ENCODE measurements around the gene RP9. TPM values are rescaled to one million over a fixed set of nuclear protein-coding genes. Genes with fewer than 3 reads are reported as not detected.
"Not testable (repeated sequence)": the region's sequence is repeated elsewhere in the genome, so short reads cannot be mapped to it uniquely, and the experiment has no call there.

RP9 gene
- polyA plus RNA-seq, 2 donors = 5.7 to 5.8 TPM

- Histone ChIP-seq H3K27ac (ENCODE audit: low read depth in 2 of 2, low read length in 1 of 2) (peak overlapping the region; percentile 6 to 59), H3K9me3 (ENCODE audit: control insufficient read depth in 2 of 2, insufficient read depth in 1 of 2, low read depth in 1 of 2, low read length in 1 of 2) (no peaks in the 10 kb centered on the region), H3K4me1 (ENCODE audit: control insufficient read depth in 2 of 2, insufficient read depth in 2 of 2, low read length in 1 of 2) (peaks cover 2% of the 10 kb centered on the region in 2 donors), H3K27me3 (ENCODE audit: control insufficient read depth in 1 of 2, insufficient read depth in 2 of 2, low read length in 2 of 2) (no peaks in the 10 kb centered on the region), H3K4me3 (ENCODE audit: low read depth in 1 of 2, low read length in 2 of 2) (peak overlapping the region; percentile 81 to 87), H3K36me3 (ENCODE audit: control insufficient read depth in 2 of 2, insufficient read depth in 2 of 2, low read length in 1 of 2) (no peaks in the 10 kb centered on the region)
- WGBS, 2 donors = 1% methylated on average over 10 of the region's 10 CpGs
Observed at GRCh38 chr7:33108554-33109004, 625 bp downstream of the RP9 start.

- Histone ChIP-seq H3K4me3 (ENCODE audit: low read depth in 1 of 2, low read length in 2 of 2) (peak overlapping the region in 1 of 2 donors; percentile 87), H3K4me1 (ENCODE audit: control insufficient read depth in 2 of 2, insufficient read depth in 2 of 2, low read length in 1 of 2) (peaks cover 2% of the 10 kb centered on the region in 2 donors), H3K27ac (ENCODE audit: low read depth in 2 of 2, low read length in 1 of 2) (no peak overlapping the region), H3K27me3 (ENCODE audit: control insufficient read depth in 1 of 2, insufficient read depth in 2 of 2, low read length in 2 of 2) (no peaks in the 10 kb centered on the region), H3K36me3 (ENCODE audit: control insufficient read depth in 2 of 2, insufficient read depth in 2 of 2, low read length in 1 of 2) (peaks cover 3 to 4% of the 10 kb centered on the region in 2 donors), H3K9me3 (ENCODE audit: control insufficient read depth in 2 of 2, insufficient read depth in 1 of 2, low read depth in 1 of 2, low read length in 1 of 2) (no peaks in the 10 kb centered on the region)
- 44 to 50% methylated on average over 7 of the region's 7 CpGs for WGBS, 2 donors
Observed at GRCh38 chr7:33107136-33108066, 1.8 kb downstream of the RP9 start.

- WGBS, 2 donors = 90 to 91% methylated on average over 3 of the region's 3 CpGs
- no peak overlapping the region for H3K4me3 ChIP-seq (ENCODE audit: low read depth in 1 of 2, low read length in 2 of 2)
- peaks cover 9 to 19% of the 10 kb centered on the region in 2 donors for H3K36me3 ChIP-seq (ENCODE audit: control insufficient read depth in 2 of 2, insufficient read depth in 2 of 2, low read length in 1 of 2)
- H3K27me3 ChIP-seq (ENCODE audit: control insufficient read depth in 1 of 2, insufficient read depth in 2 of 2, low read length in 2 of 2) = no peaks in the 10 kb centered on the region
- H3K4me1 ChIP-seq (ENCODE audit: control insufficient read depth in 2 of 2, insufficient read depth in 2 of 2, low read length in 1 of 2) = no peaks in the 10 kb centered on the region
- no peak overlapping the region for H3K27ac ChIP-seq (ENCODE audit: low read depth in 2 of 2, low read length in 1 of 2)
- H3K9me3 ChIP-seq (ENCODE audit: control insufficient read depth in 2 of 2, insufficient read depth in 1 of 2, low read depth in 1 of 2, low read length in 1 of 2) = no peaks in the 10 kb centered on the region
Observed at GRCh38 chr7:33101906-33102305, 7.3 kb downstream of the RP9 start.

GRCh38 chr7:33100770-33101169 is 8.4 kb downstream of the RP9 start:
- H3K9me3 ChIP-seq (ENCODE audit: control insufficient read depth in 2 of 2, insufficient read depth in 1 of 2, low read depth in 1 of 2, low read length in 1 of 2) = no peaks in the 10 kb centered on the region
- H3K27me3 ChIP-seq (ENCODE audit: control insufficient read depth in 1 of 2, insufficient read depth in 2 of 2, low read length in 2 of 2) = no peaks in the 10 kb centered on the region
- no peak overlapping the region for H3K27ac ChIP-seq (ENCODE audit: low read depth in 2 of 2, low read length in 1 of 2)
- peaks cover 9 to 21% of the 10 kb centered on the region in 2 donors for H3K36me3 ChIP-seq (ENCODE audit: control insufficient read depth in 2 of 2, insufficient read depth in 2 of 2, low read length in 1 of 2)
- no peak overlapping the region for H3K4me3 ChIP-seq (ENCODE audit: low read depth in 1 of 2, low read length in 2 of 2)
- WGBS, 2 donors = 85 to 90% methylated on average over 3 of the region's 3 CpGs
- no peaks in the 10 kb centered on the region for H3K4me1 ChIP-seq (ENCODE audit: control insufficient read depth in 2 of 2, insufficient read depth in 2 of 2, low read length in 1 of 2)

- no peaks in the 10 kb centered on the region for H3K27me3 ChIP-seq (ENCODE audit: control insufficient read depth in 1 of 2, insufficient read depth in 2 of 2, low read length in 2 of 2)
- WGBS, 2 donors = 68 to 88% methylated on average over 4 of the region's 4 CpGs
- H3K27ac ChIP-seq (ENCODE audit: low read depth in 2 of 2, low read length in 1 of 2) = no peak overlapping the region
- H3K4me3 ChIP-seq (ENCODE audit: low read depth in 1 of 2, low read length in 2 of 2) = no peak overlapping the region
- peaks cover 9 to 22% of the 10 kb centered on the region in 2 donors for H3K36me3 ChIP-seq (ENCODE audit: control insufficient read depth in 2 of 2, insufficient read depth in 2 of 2, low read length in 1 of 2)
- no peaks in the 10 kb centered on the region for H3K9me3 ChIP-seq (ENCODE audit: control insufficient read depth in 2 of 2, insufficient read depth in 1 of 2, low read depth in 1 of 2, low read length in 1 of 2)
- no peaks in the 10 kb centered on the region for H3K4me1 ChIP-seq (ENCODE audit: control insufficient read depth in 2 of 2, insufficient read depth in 2 of 2, low read length in 1 of 2)
Observed at GRCh38 chr7:33099154-33099940, 9.9 kb downstream of the RP9 start.

GRCh38 chr7:33094745-33095275 is 14.4 kb downstream of the RP9 start:
- peaks cover 7 to 15% of the 10 kb centered on the region in 2 donors for H3K36me3 ChIP-seq (ENCODE audit: control insufficient read depth in 2 of 2, insufficient read depth in 2 of 2, low read length in 1 of 2)

GRCh38 chr7:33093266-33093665 is 15.9 kb downstream of the RP9 start:
- Histone ChIP-seq H3K27ac (ENCODE audit: low read depth in 2 of 2, low read length in 1 of 2) (no peak overlapping the region), H3K27me3 (ENCODE audit: control insufficient read depth in 1 of 2, insufficient read depth in 2 of 2, low read length in 2 of 2) (no peaks in the 10 kb centered on the region), H3K9me3 (ENCODE audit: control insufficient read depth in 2 of 2, insufficient read depth in 1 of 2, low read depth in 1 of 2, low read length in 1 of 2) (no peaks in the 10 kb centered on the region), H3K4me3 (ENCODE audit: low read depth in 1 of 2, low read length in 2 of 2) (no peak overlapping the region), H3K36me3 (ENCODE audit: control insufficient read depth in 2 of 2, insufficient read depth in 2 of 2, low read length in 1 of 2) (peaks cover 5 to 12% of the 10 kb centered on the region in 2 donors), H3K4me1 (ENCODE audit: control insufficient read depth in 2 of 2, insufficient read depth in 2 of 2, low read length in 1 of 2) (no peaks in the 10 kb centered on the region)
- WGBS, 2 donors = 87 to 89% methylated on average over 4 of the region's 4 CpGs

More at GRCh38 chr7:33094745-33095275, 14.4 kb downstream of the RP9 start:
- H3K4me3 ChIP-seq (ENCODE audit: low read depth in 1 of 2, low read length in 2 of 2); H3K4me1 ChIP-seq (ENCODE audit: control insufficient read depth in 2 of 2, insufficient read depth in 2 of 2, low read length in 1 of 2); H3K9me3 ChIP-seq (ENCODE audit: control insufficient read depth in 2 of 2, insufficient read depth in 1 of 2, low read depth in 1 of 2, low read length in 1 of 2); H3K27me3 ChIP-seq (ENCODE audit: control insufficient read depth in 1 of 2, insufficient read depth in 2 of 2, low read length in 2 of 2); H3K27ac ChIP-seq (ENCODE audit: low read depth in 2 of 2, low read length in 1 of 2): not testable (repeated sequence)
- WGBS, 2 donors = 82 to 91% methylated on average over 5 to 6 of the region's 6 CpGs

- Histone ChIP-seq H3K27ac (ENCODE audit: low read depth in 2 of 2, low read length in 1 of 2) (no peak overlapping the region), H3K36me3 (ENCODE audit: control insufficient read depth in 2 of 2, insufficient read depth in 2 of 2, low read length in 1 of 2) (peaks cover 2 to 9% of the 10 kb centered on the region in 2 donors), H3K9me3 (ENCODE audit: control insufficient read depth in 2 of 2, insufficient read depth in 1 of 2, low read depth in 1 of 2, low read length in 1 of 2) (no peaks in the 10 kb centered on the region), H3K4me3 (ENCODE audit: low read depth in 1 of 2, low read length in 2 of 2) (no peak overlapping the region), H3K27me3 (ENCODE audit: control insufficient read depth in 1 of 2, insufficient read depth in 2 of 2, low read length in 2 of 2) (no peaks in the 10 kb centered on the region), H3K4me1 (ENCODE audit: control insufficient read depth in 2 of 2, insufficient read depth in 2 of 2, low read length in 1 of 2) (no peaks in the 10 kb centered on the region)
- 84 to 89% methylated on average over 5 of the region's 5 CpGs for WGBS, 2 donors
Observed at GRCh38 chr7:33091641-33092191, 17.5 kb downstream of the RP9 start.

- WGBS, 2 donors = 74 to 77% methylated on average over 4 of the region's 4 CpGs
- Histone ChIP-seq H3K4me3 (ENCODE audit: low read depth in 1 of 2, low read length in 2 of 2) (no peak overlapping the region), H3K4me1 (ENCODE audit: control insufficient read depth in 2 of 2, insufficient read depth in 2 of 2, low read length in 1 of 2) (no peaks in the 10 kb centered on the region), H3K36me3 (ENCODE audit: control insufficient read depth in 2 of 2, insufficient read depth in 2 of 2, low read length in 1 of 2) (peaks cover 2 to 9% of the 10 kb centered on the region in 2 donors), H3K27ac (ENCODE audit: low read depth in 2 of 2, low read length in 1 of 2) (no peak overlapping the region), H3K27me3 (ENCODE audit: control insufficient read depth in 1 of 2, insufficient read depth in 2 of 2, low read length in 2 of 2) (no peaks in the 10 kb centered on the region), H3K9me3 (ENCODE audit: control insufficient read depth in 2 of 2, insufficient read depth in 1 of 2, low read depth in 1 of 2, low read length in 1 of 2) (no peaks in the 10 kb centered on the region)
Observed at GRCh38 chr7:33091111-33091531, 18.1 kb downstream of the RP9 start.

Data from esophagus (tissue), 2 donors.